PC-3 (cell line): ENCODE results near the gene KIAA1191. TPM values are rescaled to one million over a fixed set of nuclear protein-coding genes. Genes with fewer than 3 reads are reported as not detected.
A peak's percentile ranks its signal among the peaks of the same experiment; 100 is the strongest.

Experiments used
- ATAC-seq: fragments of 200-7000 bp; cut with Tn5 transposase; 2 replicates; pipeline ENCODE4 v1.9.1; 2020; ENCODE audit warnings: mild to moderate bottlenecking, moderate library complexity
- BruUV-seq: library from RNA; stranded (reverse); fragments of 400-500 nt; replicated peaks from 2 replicates; lab custom pipeline; 2021; lab: Mats Ljungman, UMichigan
- CTCF ChIA-PET: fragments of 300-600 bp; sonication (Branson Sonifier 250); formaldehyde crosslinking; loops from one replicate; lab custom pipeline; 2022; ENCODE audit warnings: antibody characterized with exemption; lab: Charles Lee
- POLR2A ChIA-PET: fragments of 300-600 bp; sonication (Branson Sonifier 250); formaldehyde crosslinking; loops from one replicate; lab custom pipeline; 2022; ENCODE audit warnings: antibody characterized with exemption; ENCODE audit not compliant: unreplicated experiment; lab: Charles Lee
- DNase-seq: peaks from one replicate; pipeline ENCODE4 v3.0.0-alpha.2; 2015
- H2AFZ ChIP-seq: fragments of 300-600 bp; sonication (generic); 2 replicates; pipeline ENCODE4 v1.6.0; 2016; ENCODE audit warnings: antibody characterized with exemption, low read length
- H3F3A ChIP-seq: fragments of 300-600 bp; sonication (generic); one replicate; pipeline ENCODE4 v1.6.0; 2017; ENCODE audit warnings: antibody characterized with exemption, low read length, control low read depth, mild to moderate bottlenecking; ENCODE audit not compliant: unreplicated experiment
- H3K27ac ChIP-seq: fragments of 300-600 bp; sonication (generic); 2 replicates; pipeline ENCODE4 v1.5.1; 2016; ENCODE audit warnings: mild to moderate bottlenecking, low read length
- H3K27me3 ChIP-seq: fragments of 300-600 bp; sonication (generic); 2 replicates; pipeline ENCODE4 v1.6.1; 2016; ENCODE audit warnings: low read length, mixed read lengths
- H3K36me3 ChIP-seq: fragments of 300-600 bp; sonication (generic); 2 replicates; pipeline ENCODE4 v1.6.1; 2016; ENCODE audit warnings: low read depth, mixed run types, low read length, mixed read lengths
- H3K4me1 ChIP-seq: fragments of 300-600 bp; sonication (generic); 2 replicates; pipeline ENCODE4 v1.5.1; 2016; ENCODE audit warnings: low read length; ENCODE audit not compliant: insufficient read depth
- H3K4me2 ChIP-seq: fragments of 300-600 bp; sonication (generic); 2 replicates; pipeline ENCODE4 v1.6.0; 2016; ENCODE audit warnings: low read length
- H3K4me3 ChIP-seq: fragments of 300-600 bp; sonication (generic); 2 replicates; pipeline ENCODE4 v1.5.1; 2016; ENCODE audit warnings: mild to moderate bottlenecking, low read length, mixed read lengths
- H3K79me2 ChIP-seq: fragments of 300-600 bp; sonication (generic); 2 replicates; pipeline ENCODE4 v1.6.1; 2017; ENCODE audit warnings: low read length, mixed read lengths
- H3K9ac ChIP-seq: fragments of 300-600 bp; sonication (generic); 2 replicates; pipeline ENCODE4 v1.6.0; 2016; ENCODE audit warnings: mild to moderate bottlenecking, low read length
- H3K9me2 ChIP-seq: fragments of 300-600 bp; sonication (generic); replicated peaks from 2 replicates; pipeline ENCODE4 v1.6.1; 2016; ENCODE audit warnings: mixed run types, low read length, mixed read lengths
- H3K9me3 ChIP-seq: fragments of 300-600 bp; sonication (generic); 2 replicates; pipeline ENCODE4 v1.6.1; 2016; ENCODE audit warnings: low read length, mixed read lengths
- H4K20me1 ChIP-seq: fragments of 300-600 bp; sonication (generic); 2 replicates; pipeline ENCODE4 v1.6.1; 2016; ENCODE audit warnings: low read length, mixed read lengths
- EZH2 ChIP-seq: fragments of 300-600 bp; sonication (generic); IDR thresholded peaks from one replicate; pipeline ENCODE4 v1.6.1; 2017; ENCODE audit warnings: antibody characterized with exemption, mild to moderate bottlenecking, low read length; ENCODE audit not compliant: unreplicated experiment
- EZH2phosphoT487 ChIP-seq: fragments of 300-600 bp; sonication (generic); IDR thresholded peaks from 2 replicates; pipeline ENCODE4 v1.6.1; 2018; ENCODE audit warnings: mild to moderate bottlenecking, antibody characterized with exemption, low read length, borderline replicate concordance
- intact Hi-C: fragments of 100-400 bp; cut with micrococcal nuclease; formaldehyde crosslinking; loops from 2 replicates; pipeline ENCODE4 v1.9.0; 2023
- total RNA-seq: library from RNA; depleted of rRNA; stranded (reverse); fragments of >200 nt; gene quantifications from 2 replicates; pipeline ENCODE4 v1.2.3, GENCODE V29; 2014
- TF ChIP-seq, protein P1 (sequence below): fragments of 300-600 bp; sonication (generic); conservative IDR thresholded peaks from 2 replicates; pipeline ENCODE4 v1.5.1; 2017; ENCODE audit warnings: antibody characterized with exemption, low read depth, mild to moderate bottlenecking, low read length

The KIAA1191 gene
- total RNA-seq, 1 experiment from 2014 or later, result 81.1 TPM

- POLR2A ChIA-PET, result no interaction called here
- CTCF ChIA-PET, result no interaction called here
- Histone ChIP-seq H3K79me2 (peaks cover 45% of the 10 kb centered on the region), H3K4me2 (no peak overlapping the region), H4K20me1 (peaks cover 32% of the 10 kb centered on the region), H3K36me3 (peaks cover 58% of the 10 kb centered on the region), H3K9ac (no peak overlapping the region), H3K4me1 (peaks cover 14% of the 10 kb centered on the region), H2AFZ (no peak overlapping the region), H3F3A (no peaks in the 10 kb centered on the region), H3K27me3 (no peaks in the 10 kb centered on the region), H3K4me3 (no peak overlapping the region), H3K9me2 (no peaks in the 10 kb centered on the region), H3K9me3 (no peaks in the 10 kb centered on the region), H3K27ac (no peak overlapping the region)
- no TSS peak for BruUV-seq
- no peak for DNase-seq
- intact Hi-C loops, result no loop called here
- TF ChIP-seq, protein P1, sequence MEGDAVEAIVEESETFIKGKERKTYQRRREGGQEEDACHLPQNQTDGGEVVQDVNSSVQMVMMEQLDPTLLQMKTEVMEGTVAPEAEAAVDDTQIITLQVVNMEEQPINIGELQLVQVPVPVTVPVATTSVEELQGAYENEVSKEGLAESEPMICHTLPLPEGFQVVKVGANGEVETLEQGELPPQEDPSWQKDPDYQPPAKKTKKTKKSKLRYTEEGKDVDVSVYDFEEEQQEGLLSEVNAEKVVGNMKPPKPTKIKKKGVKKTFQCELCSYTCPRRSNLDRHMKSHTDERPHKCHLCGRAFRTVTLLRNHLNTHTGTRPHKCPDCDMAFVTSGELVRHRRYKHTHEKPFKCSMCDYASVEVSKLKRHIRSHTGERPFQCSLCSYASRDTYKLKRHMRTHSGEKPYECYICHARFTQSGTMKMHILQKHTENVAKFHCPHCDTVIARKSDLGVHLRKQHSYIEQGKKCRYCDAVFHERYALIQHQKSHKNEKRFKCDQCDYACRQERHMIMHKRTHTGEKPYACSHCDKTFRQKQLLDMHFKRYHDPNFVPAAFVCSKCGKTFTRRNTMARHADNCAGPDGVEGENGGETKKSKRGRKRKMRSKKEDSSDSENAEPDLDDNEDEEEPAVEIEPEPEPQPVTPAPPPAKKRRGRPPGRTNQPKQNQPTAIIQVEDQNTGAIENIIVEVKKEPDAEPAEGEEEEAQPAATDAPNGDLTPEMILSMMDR, result no peak
- TF ChIP-seq EZH2phosphoT487, result no peak
- no peak for TF ChIP-seq EZH2
- no peak for ATAC-seq
These were observed 21.8 kb upstream of the KIAA1191 start for GRCh38 chr5:176383248-176383905.

- intact Hi-C loops, result no loop called here
- peaks cover 14% of the 10 kb centered on the region for H3K4me1 ChIP-seq
- TF ChIP-seq EZH2 (no peak), EZH2phosphoT487 (no peak)
- TF ChIP-seq, protein P1, result no peak
- no TSS peak for BruUV-seq
- H3K36me3 ChIP-seq, result peaks cover 58% of the 10 kb centered on the region
- H3F3A ChIP-seq, result no peaks in the 10 kb centered on the region
- no peak overlapping the region for H3K9ac ChIP-seq
- no peak for DNase-seq
- ChIA-PET CTCF (no interaction called here), POLR2A (no interaction called here)
- no peak overlapping the region for H3K27ac ChIP-seq
- H3K27me3 ChIP-seq, result no peaks in the 10 kb centered on the region
- H3K9me3 ChIP-seq, result no peaks in the 10 kb centered on the region
- no peak overlapping the region for H3K4me3 ChIP-seq
- no peaks in the 10 kb centered on the region for H3K9me2 ChIP-seq
- H2AFZ ChIP-seq, result no peak overlapping the region
- peaks cover 31% of the 10 kb centered on the region for H4K20me1 ChIP-seq
- ATAC-seq, result no peak
- H3K79me2 ChIP-seq, result peaks cover 38% of the 10 kb centered on the region
- no peak overlapping the region for H3K4me2 ChIP-seq
These were observed 21.2 kb upstream of the KIAA1191 start for GRCh38 chr5:176382721-176383120.

- TF ChIP-seq, protein P1, result no peak
- TF ChIP-seq EZH2, result no peak
- TF ChIP-seq EZH2phosphoT487, result no peak
- Histone ChIP-seq H3K4me3 (no peak overlapping the region), H3K9me2 (no peaks in the 10 kb centered on the region), H3K9me3 (no peaks in the 10 kb centered on the region), H3K27me3 (no peaks in the 10 kb centered on the region), H3K79me2 (peaks cover 31% of the 10 kb centered on the region), H3K4me2 (no peak overlapping the region), H3K4me1 (peaks cover 9% of the 10 kb centered on the region), H2AFZ (no peak overlapping the region), H3K27ac (no peak overlapping the region), H3F3A (no peaks in the 10 kb centered on the region), H4K20me1 (peaks cover 23% of the 10 kb centered on the region), H3K9ac (no peak overlapping the region), H3K36me3 (peaks cover 54% of the 10 kb centered on the region)
- CTCF ChIA-PET, result no interaction called here
- BruUV-seq, result no TSS peak
- POLR2A ChIA-PET, result no interaction called here
- ATAC-seq, result 0 out of 2 replicates have a peak, but pooled peaks have one; percentile 18
- intact Hi-C loops, result no loop called here
- no peak for DNase-seq
These were observed 20.4 kb upstream of the KIAA1191 start for GRCh38 chr5:176381979-176382378.
